GM19372 (cell line): ENCODE data around the gene NR3C1.

ENCODE experiments used
- ATAC-seq: cut with Tn5 transposase; IDR thresholded peaks from one replicate; pipeline ENCODE4 v1.9.1; 2021; ENCODE audit warnings: mild to moderate bottlenecking, low read depth, moderate library complexity; ENCODE audit not compliant: unreplicated experiment

NR3C1 gene

DNA sequence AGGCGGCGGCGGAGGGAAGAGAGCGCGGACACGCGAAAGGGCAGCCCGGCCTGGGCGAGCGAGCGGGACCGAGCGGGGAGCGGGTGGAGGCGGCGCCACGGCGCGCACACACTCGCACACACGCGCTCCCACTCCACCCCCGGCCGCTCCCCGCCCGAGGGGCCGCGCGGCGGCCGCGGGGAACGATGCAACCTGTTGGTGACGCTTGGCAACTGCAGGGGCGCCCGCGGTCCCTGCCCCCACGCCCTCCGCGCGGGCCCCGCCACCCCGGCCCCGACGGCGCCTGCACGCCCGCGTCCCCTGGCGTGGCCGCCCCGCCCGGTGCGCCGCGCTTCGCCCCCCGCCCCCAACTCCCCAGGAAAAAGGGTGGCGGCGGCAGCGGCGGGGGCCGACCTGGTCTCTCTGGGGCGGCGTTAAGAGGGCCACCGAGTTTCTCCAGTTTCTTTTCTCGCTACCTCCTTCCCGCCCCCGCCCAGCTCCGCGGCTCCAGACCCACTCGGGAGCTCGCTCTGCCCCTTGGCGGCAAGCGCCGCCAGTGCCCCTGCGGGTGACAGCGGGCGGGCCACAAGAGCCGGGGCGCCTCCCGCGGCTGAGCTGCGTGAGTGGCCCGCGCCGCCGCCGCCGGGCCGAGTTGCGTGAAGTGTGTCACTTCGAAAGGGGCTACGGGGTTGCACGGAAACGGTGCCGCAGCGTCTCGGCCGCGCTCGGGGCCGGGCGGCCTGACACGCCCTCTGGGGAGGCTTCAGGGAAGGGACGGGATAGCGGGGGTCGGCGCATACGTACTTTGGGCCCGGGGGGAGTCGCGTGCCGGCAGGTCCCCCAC is at the start of gene NR3C1:
Gene NR3C1, minus strand, starts transcription at position 94 of the 823 bp plus-strand sequence. CDS start 2,847 bp downstream, outside the sequence.
- peak; percentile 62 for ATAC-seq

DNA sequence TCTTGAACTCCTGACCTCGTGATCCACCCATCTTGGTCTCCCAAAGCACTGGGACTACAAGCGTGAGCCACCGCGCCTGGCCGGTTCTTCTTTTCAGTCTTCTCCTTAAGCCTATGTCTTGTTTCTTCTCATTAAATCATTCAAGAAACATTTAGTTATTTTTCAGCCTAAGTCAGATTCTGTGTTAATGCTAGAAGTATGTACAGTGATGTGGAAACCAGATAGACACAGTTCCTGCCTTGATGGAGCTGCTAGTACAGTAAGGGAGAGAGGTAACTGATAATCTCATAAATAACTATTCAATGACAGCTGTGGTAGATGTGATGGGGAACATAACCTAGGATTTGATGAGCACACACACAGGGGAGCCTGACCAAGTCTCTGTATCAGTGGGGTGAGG is 46.3 kb upstream of the NR3C1 start:
- no peak for ATAC-seq

GRCh38 chr5:143448518-143448917 is 45.0 kb upstream of the NR3C1 start:
- ATAC-seq = no peak

- no peak for ATAC-seq
Measured at GRCh38 chr5:143447983-143448382, 44.5 kb upstream of the NR3C1 start.

- no peak for ATAC-seq
Measured at GRCh38 chr5:143446535-143447226, 43.2 kb upstream of the NR3C1 start.

DNA sequence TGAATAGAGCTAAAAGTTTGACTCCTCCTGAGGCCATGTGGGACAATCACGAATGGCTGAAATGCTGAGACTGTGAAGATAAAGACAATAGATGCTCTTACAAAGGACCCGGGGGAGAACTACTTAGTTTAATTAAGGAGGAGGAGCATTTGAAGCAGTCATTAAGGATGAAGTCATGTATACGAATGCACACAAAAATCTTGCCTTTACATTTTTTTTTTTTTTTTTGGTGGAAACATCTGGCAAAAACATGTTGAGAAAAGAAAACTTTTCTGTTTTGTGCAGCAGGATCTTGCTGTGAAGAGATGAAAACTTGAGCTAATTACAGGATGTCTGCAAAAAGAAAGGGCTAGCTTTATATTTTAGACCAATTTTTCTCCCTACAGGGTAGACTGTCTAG is 42.3 kb upstream of the NR3C1 start:
- no peak for ATAC-seq

DNA sequence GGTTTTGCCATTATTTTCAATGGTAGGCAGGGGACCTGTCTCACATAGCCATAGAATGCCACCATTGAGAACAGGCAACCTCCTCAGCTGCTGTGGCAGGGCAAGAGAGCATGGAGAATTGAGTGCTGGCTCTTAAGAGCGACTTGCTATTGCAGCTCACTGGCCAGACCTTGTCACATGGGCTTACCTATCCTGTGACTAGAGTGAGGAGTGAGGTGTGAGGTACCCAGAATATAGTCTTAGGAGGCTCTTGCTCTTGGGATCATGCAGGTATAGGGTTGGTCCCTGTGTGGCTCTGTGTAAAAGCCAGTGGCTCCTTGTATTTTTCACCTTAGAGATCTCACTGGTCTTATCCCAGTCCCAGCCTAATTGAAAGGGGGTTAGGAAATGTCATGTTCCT is 39.8 kb upstream of the NR3C1 start:
- ATAC-seq = no peak

GRCh38 chr5:143442385-143442784 is 38.9 kb upstream of the NR3C1 start:
- ATAC-seq = no peak

DNA sequence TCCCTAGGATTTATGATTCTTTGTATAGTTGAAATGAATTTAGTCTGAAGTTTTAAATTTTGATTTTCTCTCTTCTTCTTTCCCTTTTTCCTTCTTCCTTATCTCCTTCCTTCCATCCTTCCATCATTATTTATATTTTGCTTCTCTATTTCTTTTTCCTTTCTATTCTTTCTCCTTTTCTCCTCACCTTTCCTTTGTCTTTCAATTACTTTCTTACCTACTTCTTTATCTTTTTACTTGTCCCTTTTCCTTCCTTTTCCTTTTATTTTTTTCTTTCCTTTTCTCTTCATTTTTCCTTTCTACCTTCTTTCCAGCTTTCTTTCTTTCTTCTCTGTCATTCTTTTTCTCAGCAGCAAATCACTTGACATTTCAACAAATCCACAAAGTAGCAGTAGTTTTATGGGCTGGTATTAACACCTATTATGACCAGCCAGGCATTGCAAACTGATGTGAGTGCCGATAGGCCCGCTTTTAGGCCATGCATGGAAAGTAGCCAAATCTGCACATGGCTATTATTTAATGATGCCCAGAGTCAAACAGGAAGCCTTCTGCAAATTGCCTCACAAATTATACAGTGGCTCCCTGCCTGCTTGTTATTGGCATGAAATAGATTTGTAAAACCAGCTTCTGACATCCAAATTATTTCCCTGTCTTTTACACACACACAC is 37.1 kb upstream of the NR3C1 start:
- ATAC-seq = no peak

DNA sequence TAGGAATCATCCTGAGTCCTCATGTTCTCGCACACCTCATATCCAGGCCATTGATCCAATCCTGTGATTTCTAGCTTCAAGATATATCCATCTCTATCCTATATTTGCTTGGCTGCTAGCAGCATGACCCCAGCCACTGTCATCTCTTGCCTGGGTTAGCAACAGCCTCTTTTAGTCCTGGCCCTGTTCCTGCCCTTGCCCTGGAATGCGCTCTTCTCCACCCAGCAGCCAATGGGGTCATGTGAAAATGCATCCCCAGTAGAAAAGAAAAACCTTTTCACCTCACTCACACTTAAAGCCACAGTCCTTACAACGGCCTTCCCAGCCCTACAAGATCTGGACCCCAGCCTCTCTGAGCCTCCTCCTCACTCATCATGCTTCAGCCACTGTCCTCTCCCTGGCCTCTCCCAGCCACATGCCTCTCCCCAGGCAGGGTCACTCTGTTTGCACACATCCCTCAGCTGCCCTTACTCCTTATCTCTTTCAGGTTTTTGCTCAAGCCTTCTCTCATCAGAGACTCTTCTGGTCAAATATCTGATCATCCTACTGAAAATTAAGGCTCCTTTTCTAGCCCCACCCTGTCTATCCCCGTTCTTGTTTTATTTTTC is 34.3 kb upstream of the NR3C1 start:
- no peak for ATAC-seq

DNA sequence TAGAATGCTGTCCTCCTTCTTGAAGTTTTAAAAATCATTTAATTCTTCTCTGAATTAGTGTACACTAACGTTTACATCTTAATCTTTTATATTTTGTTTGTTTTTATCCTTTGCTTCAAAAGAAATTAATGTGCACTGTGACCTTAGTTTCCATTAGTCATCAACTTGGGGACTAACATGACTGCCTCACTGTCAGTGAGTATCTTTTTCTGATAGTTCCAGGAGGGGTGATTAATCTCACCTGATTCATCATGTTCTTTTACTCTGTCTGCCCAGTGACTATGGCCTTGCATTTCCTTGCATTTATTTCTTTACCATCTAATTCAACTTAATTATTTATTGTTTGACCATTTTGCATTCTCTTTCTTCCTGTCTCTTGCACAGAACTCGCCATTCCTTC is 33.4 kb upstream of the NR3C1 start:
- no peak for ATAC-seq

DNA sequence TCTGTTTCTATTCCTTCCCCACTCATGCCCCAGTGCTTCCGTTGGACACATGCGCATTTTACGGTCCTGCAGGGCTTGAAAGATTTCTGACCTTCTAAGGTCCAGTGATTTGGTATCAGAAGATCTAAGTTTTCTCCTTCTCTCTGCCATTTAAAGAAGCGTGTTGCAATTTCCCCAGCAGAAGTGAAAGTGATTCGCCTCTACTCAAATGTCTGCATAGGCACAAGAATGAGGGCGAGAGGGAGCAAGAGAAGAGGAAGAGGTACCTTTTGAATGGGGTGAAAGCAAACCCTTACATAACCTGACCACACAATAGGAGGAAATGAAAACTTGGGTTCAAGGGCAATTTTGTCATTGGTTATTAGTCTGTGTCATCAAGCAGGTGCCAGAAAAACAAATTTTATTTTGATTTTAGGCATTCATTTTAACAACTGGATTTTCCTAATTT is 31.7 kb upstream of the NR3C1 start:
- ATAC-seq = peak; percentile 93

DNA sequence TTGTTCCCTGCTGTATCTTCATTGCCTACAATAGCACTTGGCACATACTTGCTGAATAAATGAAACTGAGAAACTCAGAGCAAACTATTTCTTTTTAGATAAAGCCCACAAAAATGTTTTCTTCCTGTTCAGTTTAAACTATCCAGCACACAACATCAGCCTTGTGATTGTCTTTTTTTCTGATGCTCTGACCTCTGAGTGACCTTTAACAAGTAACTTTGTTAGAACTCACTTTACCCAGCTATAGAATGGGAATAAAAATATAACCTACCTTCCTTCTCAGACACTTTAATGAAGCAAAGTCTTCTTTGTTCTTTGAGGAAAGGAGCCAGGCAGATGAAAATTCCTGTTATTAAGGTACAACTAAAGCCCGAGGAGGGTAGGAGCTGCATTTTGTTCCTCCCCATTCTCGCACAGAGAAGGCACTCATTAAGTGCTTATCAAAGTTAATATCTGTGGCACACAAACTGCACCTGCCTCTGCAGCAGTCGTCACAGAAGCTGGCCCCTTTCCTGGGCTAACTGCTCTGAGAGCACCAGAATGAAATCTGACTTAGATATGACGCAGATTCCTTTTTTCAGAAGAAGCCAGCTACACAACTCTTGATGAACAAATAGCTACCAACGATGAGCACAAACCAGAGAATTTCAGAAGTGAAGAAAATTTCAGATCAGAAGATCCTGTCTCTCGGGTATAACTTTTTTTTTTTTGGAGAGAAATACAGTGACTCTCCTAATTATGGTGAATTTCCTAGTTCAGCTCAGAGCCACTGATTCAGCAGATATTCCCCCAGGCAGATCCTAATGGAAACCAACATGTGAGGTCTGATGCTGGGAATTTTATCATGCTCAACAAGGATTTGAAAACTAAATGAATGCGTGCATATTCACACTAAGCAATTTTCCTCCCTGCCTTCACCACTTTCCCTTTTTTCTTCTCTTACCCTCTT is 31.0 kb upstream of the NR3C1 start:
- ATAC-seq = no peak

GRCh38 chr5:143433670-143434069 is 30.2 kb upstream of the NR3C1 start:
- ATAC-seq = no peak

DNA sequence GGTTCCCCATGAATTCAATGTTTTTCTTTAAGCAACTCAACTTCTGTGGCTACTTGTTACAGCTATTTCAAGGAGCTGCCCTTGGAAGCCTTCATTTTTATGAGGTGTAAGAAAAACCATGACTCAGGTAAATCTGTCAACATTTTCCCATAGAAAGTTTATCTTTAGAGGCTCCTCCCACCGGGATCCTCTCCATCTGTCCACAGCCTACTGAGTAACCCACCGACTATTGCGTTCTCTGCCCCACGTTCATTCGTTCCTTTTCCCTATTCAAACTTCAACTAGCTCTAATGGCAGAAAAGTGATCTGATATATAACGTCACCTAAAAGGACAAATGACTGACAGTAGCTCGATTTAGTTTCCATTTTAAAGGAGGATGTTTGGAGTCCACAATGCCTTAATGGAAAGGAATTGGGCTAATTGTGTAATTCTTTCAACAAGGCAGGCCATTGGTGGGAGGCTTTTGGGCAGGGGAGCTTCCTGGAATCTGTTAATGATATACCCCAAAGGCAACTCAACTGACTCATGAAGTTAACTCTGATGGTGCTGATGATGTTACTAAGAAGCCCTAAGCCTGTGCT is 29.3 kb upstream of the NR3C1 start:
- no peak for ATAC-seq

DNA sequence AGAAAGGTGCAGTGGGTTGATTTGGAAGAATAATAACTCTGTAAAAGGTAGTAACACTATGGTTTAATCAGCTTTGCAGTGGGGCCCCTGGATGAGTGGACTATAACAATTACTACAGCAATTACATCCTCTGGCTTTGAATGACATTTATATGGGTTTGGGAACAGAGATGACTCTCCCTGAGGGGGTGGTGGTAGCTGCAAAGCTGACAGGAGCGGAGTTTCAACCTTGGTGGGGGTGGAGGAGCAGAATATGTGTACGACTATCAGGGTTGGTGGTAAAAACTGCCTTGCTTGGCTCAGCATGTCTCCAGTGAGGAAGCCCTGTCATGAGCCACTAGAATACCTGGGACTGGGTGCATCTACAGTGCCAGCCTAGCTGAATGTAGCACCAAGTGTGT is 28.3 kb upstream of the NR3C1 start:
- no peak for ATAC-seq

DNA sequence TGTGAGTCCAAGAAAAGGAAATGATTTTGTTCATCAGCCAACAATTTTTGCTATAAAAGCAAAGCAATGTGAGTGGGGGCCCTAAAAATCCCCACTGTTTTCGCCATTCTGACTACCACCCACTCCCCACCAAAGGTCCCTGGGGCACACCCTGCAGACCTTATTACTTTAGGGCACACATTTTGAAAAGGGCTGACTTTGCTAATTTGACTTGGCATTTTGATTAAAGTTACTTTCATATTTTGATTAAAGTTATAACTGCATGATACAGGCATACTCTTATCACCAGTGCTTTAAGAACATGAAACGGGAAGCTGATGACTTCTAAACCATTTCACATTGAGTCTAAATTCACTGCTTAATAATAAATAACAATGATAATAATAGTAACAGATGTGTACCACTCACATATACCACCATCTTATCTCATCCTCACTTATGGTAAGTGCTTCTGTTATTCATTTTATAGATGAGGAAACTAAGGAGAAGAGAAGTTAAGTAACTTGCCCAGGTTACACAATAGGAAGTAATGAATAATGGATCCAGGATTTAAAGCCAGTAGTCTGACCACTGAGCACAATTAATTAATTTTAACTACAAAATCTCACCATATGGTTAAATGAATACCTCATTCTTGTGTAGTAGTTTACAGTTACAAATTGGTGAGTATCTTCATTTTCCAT is 25.4 kb upstream of the NR3C1 start:
- ATAC-seq = no peak

GRCh38 chr5:143428155-143428554 is 24.7 kb upstream of the NR3C1 start:
- no peak for ATAC-seq
